ENCODE data around the gene ZNF367.

GRCh38 chr9:96394832-96395496, 23.2 kb downstream of the ZNF367 start:
- TF ChIP-seq CTCF (IDR thresholded peaks at IDR 0.05), result no peak
- TF ChIP-seq POLR2A (IDR thresholded peaks at IDR 0.05), result no peak

All from body of pancreas (tissue), 4 donors.